Measurements from ENCODE around the gene SH3PXD2B.
"Not testable (repeated sequence)": the region's sequence is repeated elsewhere in the genome, so short reads cannot be mapped to it uniquely, and the experiment has no call there.

Gene SH3PXD2B

GRCh38 chr5:172485511-172486202 is 31.3 kb upstream of the SH3PXD2B start:
- no peak for DNase-seq (ENCODE audit: low read depth)

GRCh38 chr5:172484664-172485063 is 30.3 kb upstream of the SH3PXD2B start:
- DNase-seq (ENCODE audit: low read depth) = no peak

GRCh38 chr5:172482156-172483020 is 28.1 kb upstream of the SH3PXD2B start:
- DNase-seq (ENCODE audit: low read depth) = no peak

- no peak for DNase-seq (ENCODE audit: low read depth)
Observed at GRCh38 chr5:172481011-172481800, 26.9 kb upstream of the SH3PXD2B start.

GRCh38 chr5:172479784-172480115 is 25.4 kb upstream of the SH3PXD2B start:
- DNase-seq (ENCODE audit: low read depth) = no peak

GRCh38 chr5:172479034-172479783 is 24.9 kb upstream of the SH3PXD2B start:
- peak; percentile 82 for DNase-seq (ENCODE audit: low read depth)

GRCh38 chr5:172478695-172479033 is 24.3 kb upstream of the SH3PXD2B start:
- DNase-seq (ENCODE audit: low read depth) = not testable (repeated sequence)

- DNase-seq (ENCODE audit: low read depth) = no peak
Observed at GRCh38 chr5:172478256-172478655, 23.9 kb upstream of the SH3PXD2B start.

- DNase-seq (ENCODE audit: low read depth) = no peak
Observed at GRCh38 chr5:172477466-172477865, 23.1 kb upstream of the SH3PXD2B start.

- no peak for DNase-seq (ENCODE audit: low read depth)
Observed at GRCh38 chr5:172474293-172474692, 20.0 kb upstream of the SH3PXD2B start.

- DNase-seq (ENCODE audit: low read depth) = no peak
Observed at GRCh38 chr5:172473427-172473826, 19.1 kb upstream of the SH3PXD2B start.

- no peak for DNase-seq (ENCODE audit: low read depth)
Observed at GRCh38 chr5:172469697-172470096, 15.4 kb upstream of the SH3PXD2B start.

- DNase-seq (ENCODE audit: low read depth) = no peak
Observed at GRCh38 chr5:172466062-172466461, 11.7 kb upstream of the SH3PXD2B start.

GRCh38 chr5:172463031-172463430 is 8.7 kb upstream of the SH3PXD2B start:
- DNase-seq (ENCODE audit: low read depth) = no peak

GRCh38 chr5:172459783-172460165 is 5.4 kb upstream of the SH3PXD2B start:
- no peak for DNase-seq (ENCODE audit: low read depth)

GRCh38 chr5:172458976-172459782 is 4.9 kb upstream of the SH3PXD2B start:
- no peak for DNase-seq (ENCODE audit: low read depth)

GRCh38 chr5:172456076-172456722 is 1.9 kb upstream of the SH3PXD2B start:
- no peak for DNase-seq (ENCODE audit: low read depth)

GRCh38 chr5:172455511-172456061 is 1.3 kb upstream of the SH3PXD2B start:
- peak; percentile 55 for DNase-seq (ENCODE audit: low read depth)

- no peak for DNase-seq (ENCODE audit: low read depth)
Observed at GRCh38 chr5:172455087-172455381, 709 bp upstream of the SH3PXD2B start.

- DNase-seq (ENCODE audit: low read depth) = no peak
Observed at GRCh38 chr5:172453986-172454357, 353 bp downstream of the SH3PXD2B start.
